NCI-H2107 (cell line): ENCODE data around the gene CLDN14.

Experiments used
- DNase-seq: peaks from one replicate; lab custom pipeline; 2025; lab: John Stamatoyannopoulos, UW

CLDN14 gene

GRCh38 chr21:36471254-36471723 lies 8.6 kb downstream of the CLDN14 start:
- no peak for DNase-seq

GRCh38 chr21:36470294-36470693 lies 9.6 kb downstream of the CLDN14 start:
- DNase-seq, result no peak

GRCh38 chr21:36466061-36466511 lies 13.8 kb downstream of the CLDN14 start:
- no peak for DNase-seq

GRCh38 chr21:36465478-36465877 lies 14.4 kb downstream of the CLDN14 start:
- no peak for DNase-seq

GRCh38 chr21:36464590-36464989 lies 15.3 kb downstream of the CLDN14 start:
- no peak for DNase-seq

GRCh38 chr21:36463991-36464390 lies 15.9 kb downstream of the CLDN14 start:
- DNase-seq, result no peak

GRCh38 chr21:36463204-36463603 lies 16.7 kb downstream of the CLDN14 start:
- no peak for DNase-seq

- DNase-seq, result no peak
These were observed 17.9 kb downstream of the CLDN14 start for GRCh38 chr21:36461918-36462486.

- DNase-seq, result no peak
These were observed 18.5 kb downstream of the CLDN14 start for GRCh38 chr21:36461277-36461917.

GRCh38 chr21:36460866-36461265 lies 19.1 kb downstream of the CLDN14 start:
- DNase-seq, result no peak

GRCh38 chr21:36459098-36459497 lies 20.8 kb downstream of the CLDN14 start:
- no peak for DNase-seq

- DNase-seq, result no peak
These were observed 23.1 kb downstream of the CLDN14 start for GRCh38 chr21:36456729-36457414.

- DNase-seq, result no peak
These were observed 25.2 kb downstream of the CLDN14 start for GRCh38 chr21:36454706-36455105.

GRCh38 chr21:36454093-36454531 lies 25.8 kb downstream of the CLDN14 start:
- peak; percentile 33 for DNase-seq

GRCh38 chr21:36452281-36452825 lies 27.6 kb downstream of the CLDN14 start:
- DNase-seq, result no peak

- no peak for DNase-seq
These were observed 28.4 kb downstream of the CLDN14 start for GRCh38 chr21:36451506-36451905.

- DNase-seq, result no peak
These were observed 29.4 kb downstream of the CLDN14 start for GRCh38 chr21:36450511-36450910.

- no peak for DNase-seq
These were observed 33.6 kb downstream of the CLDN14 start for GRCh38 chr21:36446301-36446700.

GRCh38 chr21:36441715-36442114 lies 38.2 kb downstream of the CLDN14 start:
- no peak for DNase-seq

- no peak for DNase-seq
These were observed 42.2 kb downstream of the CLDN14 start for GRCh38 chr21:36437745-36438128.

- no peak for DNase-seq
These were observed 42.8 kb downstream of the CLDN14 start for GRCh38 chr21:36436829-36437744.

- no peak for DNase-seq
These were observed 45.8 kb downstream of the CLDN14 start for GRCh38 chr21:36434144-36434543.
